GM19240 (cell line): ENCODE results near the gene CCDC73.
"Not testable (repeated sequence)": the region's sequence is repeated elsewhere in the genome, so short reads cannot be mapped to it uniquely, and the experiment has no call there.

Source experiments
- DNase-seq: peaks from one replicate; pipeline ENCODE4 v3.0.0; 2011; ENCODE audit warnings: low spot score; ENCODE audit not compliant: insufficient read length

The CCDC73 gene

DNA sequence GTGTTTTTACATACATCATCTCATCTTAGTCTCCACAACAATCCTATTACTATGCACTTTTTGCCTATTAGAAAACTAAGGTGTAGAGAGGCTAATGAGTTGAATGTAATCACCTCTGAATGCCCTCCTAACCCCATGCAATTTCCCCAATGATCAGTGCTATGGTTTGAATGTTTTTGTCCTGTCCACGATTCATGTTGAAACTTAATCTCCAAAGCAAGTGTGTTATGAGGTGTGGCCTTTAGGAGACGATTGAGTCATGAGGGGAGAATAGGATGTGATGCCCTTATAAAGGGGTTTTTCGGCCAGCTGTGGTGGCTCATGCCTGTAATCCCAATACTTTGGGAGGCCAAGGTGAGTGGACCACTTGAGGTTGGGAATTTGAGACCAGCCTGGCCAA is 2.0 kb upstream of the CCDC73 start:
- no peak for DNase-seq

- peak; percentile 5 for DNase-seq
Observed at GRCh38 chr11:32792948-32793475, 1.4 kb downstream of the CCDC73 start.

DNA sequence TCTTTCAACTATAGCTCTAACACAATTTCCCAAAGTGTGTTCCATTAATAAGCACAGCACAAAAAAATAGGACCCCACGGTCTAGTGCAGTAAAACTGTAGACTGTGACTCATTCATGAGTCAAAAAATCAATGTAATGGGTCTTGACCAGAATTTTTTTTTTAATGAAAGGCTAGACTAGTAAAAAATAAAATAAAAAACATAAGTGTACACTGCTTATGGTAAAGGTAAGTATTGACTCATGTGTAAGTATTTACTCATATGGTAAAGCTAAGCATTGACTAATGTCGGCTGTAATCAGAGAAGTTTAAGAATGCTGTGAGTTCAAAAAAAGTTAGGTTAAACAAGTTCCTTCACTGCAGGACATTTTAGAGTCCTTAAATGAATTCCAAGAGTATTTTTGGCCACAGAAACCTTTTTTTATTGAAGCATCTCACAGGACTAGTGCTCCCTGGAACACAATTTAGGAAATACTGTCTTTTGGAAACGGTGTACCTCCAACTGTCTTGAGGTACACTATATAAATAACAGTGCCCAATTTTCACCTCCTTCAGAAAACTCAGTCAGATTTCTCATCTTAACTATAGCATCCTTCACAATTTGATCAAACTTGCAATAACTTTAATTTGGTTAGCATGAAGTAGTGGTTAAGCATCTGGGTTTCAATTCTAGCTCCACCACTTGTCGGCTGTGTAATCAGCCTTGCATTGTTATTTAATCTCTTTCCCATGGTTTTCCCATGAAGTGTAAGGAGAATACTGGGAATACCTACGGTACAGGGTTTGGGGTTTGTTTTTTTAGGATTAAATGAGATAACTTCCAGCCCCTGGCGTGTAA is 2.1 kb downstream of the CCDC73 start:
- DNase-seq: no peak

GRCh38 chr11:32790916-32791315 is 3.5 kb downstream of the CCDC73 start:
- DNase-seq: no peak

- no peak for DNase-seq
Observed at GRCh38 chr11:32786811-32787210, 7.7 kb downstream of the CCDC73 start.

GRCh38 chr11:32785262-32785661 is 9.2 kb downstream of the CCDC73 start:
- no peak for DNase-seq

- no peak for DNase-seq
Observed at GRCh38 chr11:32781721-32782120, 12.7 kb downstream of the CCDC73 start.

DNA sequence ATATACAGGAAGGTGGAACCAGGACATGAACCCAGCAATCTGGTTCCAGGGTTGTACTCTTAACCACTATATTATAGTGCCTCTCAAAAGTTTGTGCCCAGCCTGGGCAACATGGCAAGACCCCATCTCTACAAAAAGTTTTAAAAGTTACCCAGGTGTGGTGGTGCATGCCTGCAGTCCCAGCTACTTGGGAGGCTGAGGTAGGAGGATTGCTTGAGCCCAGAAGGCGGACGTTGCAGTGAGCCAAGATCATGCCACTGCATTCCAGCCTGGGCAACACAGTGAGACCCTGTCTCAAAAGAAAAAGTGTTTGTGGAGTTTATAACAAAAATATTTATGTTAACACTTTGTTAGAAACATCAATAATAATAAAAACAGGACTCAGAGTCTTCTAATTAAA is 13.6 kb downstream of the CCDC73 start:
- not testable (repeated sequence) for DNase-seq

DNA sequence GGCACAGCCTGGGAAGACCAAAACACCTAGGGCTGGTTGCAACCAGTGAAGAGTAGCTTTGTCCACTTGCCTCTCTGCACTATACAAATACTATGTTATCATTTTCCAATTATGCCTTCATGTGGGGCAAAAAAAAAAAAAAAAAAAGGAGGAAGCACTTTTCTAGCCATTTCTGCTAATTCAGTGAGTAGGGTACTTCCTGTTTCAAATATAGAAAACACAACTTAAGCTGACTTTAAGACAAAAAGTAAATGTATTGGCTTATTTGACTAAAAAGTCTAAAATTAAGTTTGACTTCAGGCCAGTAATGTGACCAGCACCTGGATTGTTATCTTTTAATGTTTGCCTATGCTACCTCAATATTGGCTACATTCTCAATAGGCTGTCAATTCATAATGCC is 15.3 kb downstream of the CCDC73 start:
- DNase-seq: no peak

- DNase-seq: no peak
Observed at GRCh38 chr11:32775908-32776307, 18.6 kb downstream of the CCDC73 start.

DNA sequence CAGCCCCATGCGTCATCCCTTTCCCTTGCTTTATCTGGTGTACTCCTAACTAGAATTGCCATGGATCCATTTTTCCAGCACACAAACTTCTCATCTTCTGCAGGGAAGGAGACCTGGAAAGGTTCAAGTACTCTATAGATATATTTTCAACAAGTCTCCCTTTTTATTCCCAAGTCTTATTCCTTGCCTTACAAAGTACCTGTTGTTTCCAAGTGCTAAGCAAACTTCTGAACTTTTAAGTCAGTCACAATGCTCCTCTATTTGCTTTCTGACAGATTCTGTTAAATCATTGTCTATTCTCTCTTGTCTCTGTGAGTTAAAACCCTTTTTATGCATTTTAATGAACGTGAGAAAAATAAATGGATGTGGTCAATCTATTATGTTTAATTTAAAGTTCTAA is 20.4 kb downstream of the CCDC73 start:
- DNase-seq: no peak

DNA sequence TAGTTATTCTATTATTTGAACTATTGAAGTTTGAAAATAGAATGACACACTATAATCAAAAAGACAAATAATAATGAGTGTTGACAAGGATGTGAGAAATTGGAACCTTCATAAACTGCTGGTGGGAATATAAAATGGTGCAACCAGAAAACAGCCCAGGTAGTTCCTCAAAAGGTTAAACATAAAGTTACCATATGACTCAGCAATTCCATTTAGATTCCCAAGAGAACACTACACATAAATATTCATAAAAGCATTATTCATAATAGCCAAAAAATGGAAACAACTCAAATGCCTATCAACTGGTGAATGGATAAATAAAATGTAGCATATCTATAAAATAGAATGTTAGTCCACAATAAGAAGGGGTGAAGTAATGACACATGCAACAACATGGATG is 21.7 kb downstream of the CCDC73 start:
- DNase-seq: no peak

DNA sequence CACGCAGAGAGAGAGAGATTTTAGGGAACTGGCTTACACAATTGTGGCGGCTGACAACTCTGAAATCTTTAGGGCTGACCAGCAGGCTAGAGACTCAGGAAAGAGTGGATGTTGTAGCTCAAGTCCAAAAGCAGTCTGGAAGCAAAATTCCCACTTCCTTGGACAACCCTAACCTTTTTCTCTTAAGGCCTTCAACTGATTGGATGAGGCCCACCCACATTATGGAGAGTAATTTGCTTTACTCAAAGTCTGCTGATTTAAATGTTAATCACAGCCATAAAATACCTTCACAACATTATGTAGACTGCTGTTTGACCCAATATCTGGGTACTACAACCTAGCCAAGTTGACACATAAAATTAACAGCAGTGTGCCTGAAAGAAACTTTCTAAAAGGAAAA is 32.7 kb downstream of the CCDC73 start:
- DNase-seq: not testable (repeated sequence)

DNA sequence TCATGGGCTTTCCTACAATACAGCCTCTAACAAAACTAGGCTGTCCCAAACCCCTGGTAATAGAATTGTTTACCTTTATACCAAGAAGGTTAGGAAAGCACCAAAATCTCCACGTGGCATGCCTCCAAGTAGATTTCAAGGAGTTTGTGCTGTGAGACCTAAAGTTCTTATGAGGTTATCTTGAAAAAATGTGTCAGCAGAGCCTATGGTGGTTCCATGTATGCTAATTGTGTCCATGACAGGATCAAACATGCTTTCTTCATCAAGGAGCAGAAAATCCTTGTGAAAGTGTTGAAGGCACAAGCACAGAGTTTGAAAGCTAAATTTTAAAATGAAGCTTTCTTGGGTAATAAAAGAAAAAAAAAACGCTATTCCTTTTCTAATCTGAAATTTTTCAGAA is 36.2 kb downstream of the CCDC73 start:
- DNase-seq: no peak

DNA sequence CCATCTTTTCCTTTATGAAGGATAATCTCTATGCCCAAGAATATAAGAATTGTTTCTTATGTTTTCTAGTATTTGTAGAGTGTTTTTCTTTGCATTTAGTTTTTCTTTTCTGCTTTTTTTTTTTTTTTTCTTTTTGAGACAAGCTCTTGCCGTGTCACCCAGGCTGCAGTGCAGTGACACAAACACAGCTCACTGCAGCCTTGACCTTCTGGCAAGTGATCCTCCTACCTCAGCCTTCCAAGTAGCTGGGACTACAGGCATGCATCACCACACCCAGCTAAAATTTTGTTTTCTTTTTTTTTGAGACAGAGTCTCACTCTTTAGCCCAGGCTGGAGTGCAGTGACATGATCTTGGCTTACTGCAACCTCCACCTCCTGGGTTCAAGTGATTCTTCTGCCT is 41.3 kb downstream of the CCDC73 start:
- DNase-seq: not testable (repeated sequence)

DNA sequence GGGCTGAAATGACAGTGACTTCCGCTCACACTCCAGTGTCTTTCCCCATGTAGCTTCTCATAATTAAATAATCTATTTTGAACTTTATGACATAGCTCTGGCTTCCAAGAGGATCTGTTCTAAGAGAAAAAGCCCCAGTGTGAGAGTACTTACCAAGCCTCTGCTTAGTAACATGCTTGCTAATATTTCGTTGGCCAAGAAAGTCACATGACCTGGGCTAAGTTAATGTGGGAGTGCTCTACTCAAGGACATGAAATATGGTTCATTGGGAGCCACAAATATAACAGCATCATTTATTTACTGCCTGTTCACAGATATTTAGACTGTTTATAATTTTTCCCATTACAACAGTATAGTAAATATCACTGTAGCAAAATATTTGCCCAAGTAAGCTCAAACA is 42.5 kb downstream of the CCDC73 start:
- DNase-seq: no peak

GRCh38 chr11:32751381-32751780 is 43.1 kb downstream of the CCDC73 start:
- DNase-seq: no peak

DNA sequence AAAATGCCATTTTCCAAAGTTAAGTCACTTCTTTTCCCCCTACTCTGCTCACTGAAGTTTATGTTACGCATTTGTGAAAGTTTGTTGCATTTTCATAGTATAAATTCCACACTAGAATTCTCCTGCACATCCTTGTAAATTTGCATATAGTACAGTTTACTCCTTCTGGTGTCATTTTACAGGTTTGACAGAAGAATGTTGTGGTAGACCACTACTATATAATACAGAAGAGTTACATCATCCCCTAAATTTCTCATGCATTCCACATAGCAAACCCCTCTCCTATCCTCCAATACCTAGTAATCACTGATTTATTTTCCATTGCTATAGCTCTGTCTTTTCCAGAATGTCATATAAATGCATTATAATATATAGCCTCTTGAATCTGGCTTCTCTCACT is 64.5 kb downstream of the CCDC73 start:
- DNase-seq: no peak

DNA sequence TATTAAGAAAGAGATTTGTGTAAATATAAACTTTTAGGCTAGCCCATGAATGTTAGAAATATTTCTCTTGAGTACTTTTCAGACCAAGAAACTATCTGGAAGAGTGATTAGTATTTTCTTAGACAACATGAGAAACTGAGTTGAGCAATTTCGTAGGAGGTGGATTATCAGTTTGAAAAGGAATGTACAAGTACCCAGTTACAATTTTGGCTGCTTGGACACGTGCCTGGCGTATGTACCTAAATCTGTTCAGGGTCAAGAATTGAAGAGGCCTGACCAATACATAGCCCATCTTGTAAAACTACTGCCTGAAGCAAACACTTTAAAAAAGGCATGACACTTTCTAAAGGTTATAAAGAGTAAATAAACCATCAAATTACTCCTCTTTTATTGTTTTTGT is 71.1 kb downstream of the CCDC73 start:
- no peak for DNase-seq

DNA sequence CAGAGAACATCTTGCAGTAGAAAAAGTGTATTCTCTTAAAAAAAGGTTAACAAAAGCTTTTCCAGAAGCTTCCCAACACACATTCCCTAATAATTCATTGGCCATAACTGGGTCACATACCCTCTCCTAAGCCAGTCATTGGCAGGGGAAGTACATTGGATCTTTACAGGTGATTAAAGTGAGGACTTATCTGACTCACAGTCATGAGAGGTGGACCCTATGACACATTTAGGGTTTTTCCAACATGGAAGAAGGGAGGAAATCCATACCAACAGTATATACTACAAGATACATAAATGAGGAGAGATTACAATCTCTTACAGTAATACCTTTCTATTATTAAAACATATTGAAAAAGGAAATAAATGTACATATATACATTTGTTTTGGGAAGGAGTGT is 72.2 kb downstream of the CCDC73 start:
- no peak for DNase-seq

DNA sequence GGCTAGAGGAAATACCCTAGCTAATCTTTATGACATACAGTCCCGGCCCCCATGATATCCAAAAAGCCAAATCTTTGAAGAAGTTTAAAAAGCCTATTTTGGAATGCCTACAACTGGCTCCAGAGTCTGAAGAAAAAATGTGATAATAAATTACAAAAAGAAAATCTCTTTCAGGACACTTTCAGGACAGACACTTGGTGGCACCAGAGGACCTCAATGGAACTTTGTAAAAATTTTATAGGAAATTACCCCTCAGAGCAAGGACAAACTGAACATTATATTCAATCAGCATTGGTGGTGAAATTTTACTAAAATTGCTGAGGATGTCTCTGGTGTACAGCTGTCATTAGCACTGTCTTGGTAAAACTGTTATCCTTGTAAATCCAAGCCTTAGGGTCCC is 81.0 kb downstream of the CCDC73 start:
- DNase-seq: no peak

DNA sequence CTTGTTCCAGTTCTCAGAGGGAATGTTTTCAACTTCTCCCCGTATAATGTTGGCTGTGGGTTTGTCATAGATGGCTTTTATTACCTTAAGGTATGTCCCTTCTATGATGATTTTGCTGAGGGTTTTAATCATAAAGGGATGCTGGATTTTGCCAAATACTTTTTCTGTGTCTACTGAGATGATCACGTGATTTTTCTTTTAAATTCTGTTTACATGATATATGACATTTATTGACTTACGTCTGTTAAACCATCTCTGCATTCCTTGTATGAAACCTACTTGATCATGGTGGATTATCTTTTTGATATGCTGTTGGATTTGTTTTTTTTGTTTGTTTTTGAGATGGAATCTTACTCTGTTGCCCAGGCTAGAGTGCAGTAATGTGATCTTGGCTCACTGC is 85.5 kb downstream of the CCDC73 start:
- not testable (repeated sequence) for DNase-seq
